PC-3 (cell line): ENCODE results near the gene PLXNB2.

ENCODE experiments used
- EZH2 ChIP-seq: fragments of 300-600 bp; sonication (generic); IDR thresholded peaks from one replicate; pipeline ENCODE4 v1.6.1; 2017; ENCODE audit warnings: antibody characterized with exemption, mild to moderate bottlenecking, low read length; ENCODE audit not compliant: unreplicated experiment
- TF ChIP-seq, protein P1 (sequence below): fragments of 300-600 bp; sonication (generic); conservative IDR thresholded peaks from 2 replicates; pipeline ENCODE4 v1.5.1; 2017; ENCODE audit warnings: antibody characterized with exemption, low read depth, mild to moderate bottlenecking, low read length

- TF ChIP-seq, protein P1, sequence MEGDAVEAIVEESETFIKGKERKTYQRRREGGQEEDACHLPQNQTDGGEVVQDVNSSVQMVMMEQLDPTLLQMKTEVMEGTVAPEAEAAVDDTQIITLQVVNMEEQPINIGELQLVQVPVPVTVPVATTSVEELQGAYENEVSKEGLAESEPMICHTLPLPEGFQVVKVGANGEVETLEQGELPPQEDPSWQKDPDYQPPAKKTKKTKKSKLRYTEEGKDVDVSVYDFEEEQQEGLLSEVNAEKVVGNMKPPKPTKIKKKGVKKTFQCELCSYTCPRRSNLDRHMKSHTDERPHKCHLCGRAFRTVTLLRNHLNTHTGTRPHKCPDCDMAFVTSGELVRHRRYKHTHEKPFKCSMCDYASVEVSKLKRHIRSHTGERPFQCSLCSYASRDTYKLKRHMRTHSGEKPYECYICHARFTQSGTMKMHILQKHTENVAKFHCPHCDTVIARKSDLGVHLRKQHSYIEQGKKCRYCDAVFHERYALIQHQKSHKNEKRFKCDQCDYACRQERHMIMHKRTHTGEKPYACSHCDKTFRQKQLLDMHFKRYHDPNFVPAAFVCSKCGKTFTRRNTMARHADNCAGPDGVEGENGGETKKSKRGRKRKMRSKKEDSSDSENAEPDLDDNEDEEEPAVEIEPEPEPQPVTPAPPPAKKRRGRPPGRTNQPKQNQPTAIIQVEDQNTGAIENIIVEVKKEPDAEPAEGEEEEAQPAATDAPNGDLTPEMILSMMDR, result peak; percentile 14; the same call in 1 of the 2 replicates
- TF ChIP-seq EZH2, result no peak
Measured at GRCh38 chr22:50342651-50343540, 35.5 kb upstream of the PLXNB2 start, which contains the start of gene PPP6R2.
